Fibroblast of pulmonary artery (primary cell): Measurements from ENCODE around the gene GDAP2.
A peak's percentile ranks its signal among the peaks of the same experiment; 100 is the strongest.

ENCODE experiments used
- DNase-seq: peaks from one replicate; pipeline ENCODE4 v3.0.0-alpha.2; 2010; ENCODE audit warnings: low read depth
- H3K4me3 ChIP-seq: replicated peaks from 2 replicates; pipeline ENCODE4 v1.5.1; 2011; ENCODE audit warnings: low read depth, mild to moderate bottlenecking, control low read depth, low read length, moderate library complexity
- TF ChIP-seq, protein P1 (sequence below): IDR thresholded peaks from 2 replicates; pipeline ENCODE4 v1.5.1; 2011; ENCODE audit warnings: mild to moderate bottlenecking, control low read depth, low read length, inconsistent platforms; ENCODE audit errors: missing control alignments

The GDAP2 gene

DNA sequence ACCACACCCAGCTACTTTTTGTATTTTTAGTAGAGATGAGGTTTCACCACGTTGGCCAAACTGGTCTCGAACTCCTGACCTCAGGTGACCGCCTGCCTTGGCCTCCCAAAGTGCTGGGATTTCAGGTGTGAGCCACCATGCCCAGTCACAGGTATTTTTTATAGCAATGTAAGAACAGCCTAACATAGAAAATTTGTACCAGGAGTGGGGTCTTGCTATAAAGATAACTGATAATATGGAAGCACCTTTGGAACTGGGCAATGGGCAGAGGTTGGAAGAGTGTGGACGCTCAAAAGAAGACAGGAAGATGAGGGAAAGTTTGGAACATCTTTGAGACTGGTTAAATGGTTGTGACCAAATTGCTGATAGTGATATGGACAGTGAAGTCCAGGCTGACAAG is 99.2 kb downstream of the GDAP2 start:
- H3K4me3 ChIP-seq = no peak overlapping the region
- DNase-seq = no peak
- TF ChIP-seq, protein P1, sequence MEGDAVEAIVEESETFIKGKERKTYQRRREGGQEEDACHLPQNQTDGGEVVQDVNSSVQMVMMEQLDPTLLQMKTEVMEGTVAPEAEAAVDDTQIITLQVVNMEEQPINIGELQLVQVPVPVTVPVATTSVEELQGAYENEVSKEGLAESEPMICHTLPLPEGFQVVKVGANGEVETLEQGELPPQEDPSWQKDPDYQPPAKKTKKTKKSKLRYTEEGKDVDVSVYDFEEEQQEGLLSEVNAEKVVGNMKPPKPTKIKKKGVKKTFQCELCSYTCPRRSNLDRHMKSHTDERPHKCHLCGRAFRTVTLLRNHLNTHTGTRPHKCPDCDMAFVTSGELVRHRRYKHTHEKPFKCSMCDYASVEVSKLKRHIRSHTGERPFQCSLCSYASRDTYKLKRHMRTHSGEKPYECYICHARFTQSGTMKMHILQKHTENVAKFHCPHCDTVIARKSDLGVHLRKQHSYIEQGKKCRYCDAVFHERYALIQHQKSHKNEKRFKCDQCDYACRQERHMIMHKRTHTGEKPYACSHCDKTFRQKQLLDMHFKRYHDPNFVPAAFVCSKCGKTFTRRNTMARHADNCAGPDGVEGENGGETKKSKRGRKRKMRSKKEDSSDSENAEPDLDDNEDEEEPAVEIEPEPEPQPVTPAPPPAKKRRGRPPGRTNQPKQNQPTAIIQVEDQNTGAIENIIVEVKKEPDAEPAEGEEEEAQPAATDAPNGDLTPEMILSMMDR = no peak

DNA sequence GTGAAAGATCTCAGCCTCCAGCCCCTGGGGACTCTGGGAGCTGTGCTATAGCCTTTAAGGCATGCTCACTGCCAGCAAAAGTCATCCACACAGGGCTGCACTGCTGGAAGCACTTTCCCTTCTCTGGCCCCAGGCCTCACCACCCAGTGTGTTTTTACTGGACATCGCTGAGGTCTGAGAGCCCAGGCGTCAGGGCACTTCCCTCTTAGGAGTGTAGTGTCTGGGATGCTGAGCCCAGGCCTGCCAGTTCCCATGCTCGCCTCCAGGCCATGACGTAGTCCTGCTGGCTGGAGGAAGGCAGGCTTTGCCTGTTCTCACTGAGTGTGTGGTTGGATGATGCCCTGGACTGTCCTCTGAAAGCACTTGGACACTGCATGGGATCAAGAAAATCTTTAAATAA is 101.2 kb downstream of the GDAP2 start:
- DNase-seq = peak; percentile 85
- H3K4me3 ChIP-seq = no peak overlapping the region
- TF ChIP-seq, protein P1 = no peak

DNA sequence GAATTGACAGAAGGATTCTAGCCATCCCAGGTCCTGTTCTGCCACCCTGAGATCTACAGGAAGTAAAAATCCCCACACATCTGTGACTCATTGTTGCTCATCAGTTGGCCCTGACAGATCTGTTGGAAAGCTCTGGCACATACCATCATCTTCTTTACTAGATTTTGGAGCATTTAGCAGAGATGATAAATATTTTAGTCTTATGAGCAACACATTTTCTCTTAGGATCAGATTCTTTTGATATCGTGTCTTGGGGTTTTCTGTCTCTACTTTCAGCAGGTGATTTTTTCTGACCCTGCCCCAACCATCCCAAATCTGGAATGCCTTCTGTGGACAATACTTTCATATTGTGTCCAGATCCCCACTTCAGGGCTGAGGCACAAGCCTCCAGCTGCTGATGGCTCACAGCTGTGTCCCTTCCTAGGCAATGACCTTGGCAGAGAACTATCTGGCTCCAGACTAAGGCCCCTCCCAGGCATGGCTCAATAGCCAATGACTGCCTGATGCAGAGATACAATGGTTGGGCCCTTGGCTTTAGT is 102.8 kb downstream of the GDAP2 start:
- H3K4me3 ChIP-seq = no peak overlapping the region

DNA sequence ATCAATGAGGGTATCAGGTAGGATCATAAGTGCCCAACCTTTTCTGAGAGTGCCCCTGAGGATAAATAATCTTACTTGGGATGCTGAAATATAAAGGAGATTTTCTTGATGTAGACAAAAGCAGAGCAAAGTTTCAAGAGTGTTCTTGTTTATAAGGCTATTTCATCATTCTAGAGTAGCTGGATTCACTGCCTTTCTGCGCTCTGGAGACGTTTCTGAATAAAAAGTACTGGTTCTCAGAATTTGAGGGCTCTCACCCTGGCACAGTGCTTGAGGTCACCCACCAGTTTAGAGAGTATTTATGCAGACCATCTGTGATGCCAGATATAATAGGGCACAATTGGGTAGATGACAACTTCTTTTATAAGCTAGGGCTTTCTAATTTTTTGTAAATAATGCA is 103.3 kb downstream of the GDAP2 start:
- TF ChIP-seq, protein P1 = no peak
- peak; percentile 31 for DNase-seq
- no peak overlapping the region for H3K4me3 ChIP-seq

More for the DNA sequence above, 102.8 kb downstream of the GDAP2 start:
- TF ChIP-seq, protein P1 = no peak
- peak; percentile 80 for DNase-seq

DNA sequence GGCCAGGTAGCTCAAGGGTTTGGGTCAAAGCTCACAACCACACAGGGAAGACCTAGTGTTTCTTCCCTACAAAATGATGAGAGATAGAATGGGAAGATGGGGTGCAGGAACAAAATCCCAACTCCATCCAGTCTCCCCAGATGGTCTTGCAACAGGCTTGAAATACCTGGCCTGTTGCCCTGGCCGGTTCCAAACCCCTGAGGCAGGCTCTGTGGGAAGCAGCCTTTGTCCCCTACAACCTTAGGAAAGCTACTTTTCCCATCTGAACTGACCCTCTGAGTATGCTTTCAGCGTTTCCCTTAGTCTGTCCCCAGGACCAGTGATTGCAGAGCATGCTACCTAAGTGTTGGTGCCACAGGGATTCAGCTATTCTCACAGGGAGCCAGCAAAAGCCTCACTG is 104.0 kb downstream of the GDAP2 start:
- no peak overlapping the region for H3K4me3 ChIP-seq
- TF ChIP-seq, protein P1 = no peak
- DNase-seq = no peak

DNA sequence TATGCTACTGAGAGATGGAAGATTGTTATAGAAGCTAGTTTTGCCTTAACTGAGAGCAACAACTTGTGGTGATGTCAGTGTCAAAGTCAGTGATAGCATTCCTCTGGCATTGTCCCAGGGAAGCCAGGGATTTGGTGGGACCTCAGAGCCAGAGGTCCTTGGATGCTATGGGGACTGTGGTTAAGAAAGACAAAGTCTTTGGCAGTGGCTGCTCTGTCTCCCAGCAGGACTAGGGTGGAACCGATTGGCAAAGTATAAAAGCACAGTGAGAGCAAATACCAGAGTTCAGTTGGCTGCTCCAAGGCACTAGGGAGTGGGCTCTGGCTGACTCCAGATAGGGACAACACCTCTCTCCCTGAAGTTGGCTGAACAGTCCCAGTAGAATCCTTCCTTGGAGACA is 104.8 kb downstream of the GDAP2 start:
- TF ChIP-seq, protein P1 = no peak
- DNase-seq = peak; percentile 30
- no peak overlapping the region for H3K4me3 ChIP-seq

DNA sequence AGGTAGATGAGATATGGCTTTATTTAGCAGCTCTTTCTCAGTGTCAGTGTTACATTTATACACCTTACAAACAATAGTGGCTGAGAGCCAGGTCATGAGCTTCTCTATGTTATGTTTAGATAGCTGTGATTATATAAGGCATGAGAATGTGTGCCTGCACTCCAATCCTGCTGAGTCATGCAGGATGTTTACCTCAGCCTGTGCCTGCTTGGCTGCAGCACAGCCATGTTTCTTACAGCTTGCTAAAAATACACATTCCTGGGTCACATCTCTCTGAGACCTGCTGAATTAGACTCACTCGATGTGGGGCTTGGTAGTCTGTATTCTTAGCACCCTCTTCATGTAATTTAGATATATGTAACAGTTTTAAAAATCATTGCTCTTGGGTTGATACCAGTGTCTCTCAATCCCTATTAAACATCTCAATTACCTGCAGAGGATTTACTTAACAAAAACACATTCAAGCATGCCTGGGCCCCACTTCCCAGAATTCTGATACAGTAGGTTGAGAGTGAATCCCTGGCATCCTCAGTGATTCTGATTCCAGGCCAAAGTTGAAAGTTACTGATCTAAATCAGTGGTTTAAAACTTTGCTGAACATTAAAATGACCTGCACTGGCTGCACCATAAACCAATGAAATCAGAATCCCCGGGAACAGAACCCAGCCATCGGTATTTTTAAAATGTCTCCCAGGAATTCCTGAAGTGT is 107.5 kb downstream of the GDAP2 start:
- peak; percentile 96 for DNase-seq
- TF ChIP-seq, protein P1 = no peak
- H3K4me3 ChIP-seq = no peak overlapping the region
